Duodenal mucosa (tissue), 2 donors: ENCODE data around the gene LTBP2.

ENCODE experiments used
- H3K27ac ChIP-seq: one replicate; pipeline ENCODE4 v1.7.0; 2013; ENCODE audit warnings: low read depth, low read length
- H3K27me3 ChIP-seq, 2 donors: one replicate each; pipeline ENCODE4 v1.7.0; 2013; ENCODE audit warnings: low read length in 2 of 2, control low read depth in 1 of 2; ENCODE audit not compliant: insufficient read depth in 2 of 2, control insufficient read depth in 1 of 2
- H3K36me3 ChIP-seq, 2 donors: one replicate each; pipeline ENCODE4 v1.7.0; 2013; ENCODE audit warnings: low read length in 2 of 2, control low read depth in 1 of 2; ENCODE audit not compliant: insufficient read depth in 2 of 2, control insufficient read depth in 1 of 2
- H3K4me1 ChIP-seq, 2 donors: one replicate each; pipeline ENCODE4 v1.7.0; 2013; ENCODE audit warnings: low read length in 2 of 2, control low read depth in 1 of 2; ENCODE audit not compliant: insufficient read depth in 2 of 2, control insufficient read depth in 1 of 2
- H3K4me3 ChIP-seq, 2 donors: one replicate each; pipeline ENCODE4 v1.7.0; 2013; ENCODE audit warnings: low read length in 2 of 2, low read depth in 1 of 2
- H3K9ac ChIP-seq, 2 donors: one replicate each; pipeline ENCODE4 v1.7.0; 2013; ENCODE audit warnings: low read length in 2 of 2, low read depth in 1 of 2
- H3K9me3 ChIP-seq, 2 donors: one replicate each; pipeline ENCODE4 v1.7.0; 2013; ENCODE audit warnings: low read length in 2 of 2, control low read depth in 1 of 2; ENCODE audit not compliant: control insufficient read depth in 1 of 2

LTBP2 gene

DNA sequence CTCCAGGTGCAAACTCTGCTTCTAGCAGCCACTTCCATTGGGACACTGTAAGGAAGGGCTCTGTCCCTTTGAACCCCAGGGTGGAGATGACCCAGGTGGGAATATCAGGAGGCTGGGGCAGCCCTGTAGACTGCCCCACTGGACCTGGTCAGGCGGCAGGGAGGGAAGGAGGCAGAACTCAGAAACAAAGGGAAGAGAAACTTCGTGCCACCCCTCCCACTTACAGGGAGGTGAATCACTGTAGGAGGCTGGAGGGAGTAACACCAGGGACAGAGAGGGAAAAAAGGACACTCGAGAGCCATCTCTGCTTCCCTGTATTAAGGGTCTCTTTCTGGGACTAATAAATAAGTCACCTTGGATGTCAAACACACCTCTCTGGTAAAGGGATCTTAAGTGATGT is 81.0 kb downstream of the LTBP2 start:
- Histone ChIP-seq H3K27me3 (no peaks in the 10 kb centered on the region), H3K9me3 (no peaks in the 10 kb centered on the region), H3K4me3 (no peak overlapping the region), H3K9ac (no peak overlapping the region), H3K36me3 (no peaks in the 10 kb centered on the region), H3K27ac (no peak overlapping the region), H3K4me1 (no peaks in the 10 kb centered on the region)

GRCh38 chr14:74528886-74529285 is 83.2 kb downstream of the LTBP2 start:
- Histone ChIP-seq H3K36me3 (no peaks in the 10 kb centered on the region), H3K4me1 (no peaks in the 10 kb centered on the region), H3K9ac (no peak overlapping the region), H3K4me3 (no peak overlapping the region), H3K27me3 (no peaks in the 10 kb centered on the region), H3K27ac (no peak overlapping the region), H3K9me3 (no peaks in the 10 kb centered on the region)

DNA sequence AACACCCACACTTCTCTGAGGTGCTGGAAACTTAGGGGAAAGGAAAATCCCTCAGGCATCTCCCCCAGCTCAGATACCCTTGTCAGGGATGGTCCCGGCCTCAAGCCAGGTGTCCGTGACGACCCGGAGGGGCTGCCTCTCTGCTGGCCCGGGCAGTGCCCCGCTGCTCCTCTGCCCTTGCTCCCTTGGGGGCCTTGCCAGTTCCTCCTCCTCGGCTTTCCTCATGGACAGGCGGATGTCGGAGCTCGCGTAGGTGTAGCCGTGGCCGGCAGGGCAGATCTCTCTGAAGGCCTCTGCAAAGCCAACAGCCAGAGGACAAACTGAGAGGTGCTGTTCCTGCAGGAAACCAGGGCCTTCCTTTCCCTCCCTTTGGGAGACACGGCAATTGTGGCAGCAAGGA is 83.6 kb downstream of the LTBP2 start:
- no peak overlapping the region for H3K9ac ChIP-seq
- no peaks in the 10 kb centered on the region for H3K4me1 ChIP-seq
- H3K9me3 ChIP-seq: no peaks in the 10 kb centered on the region
- no peak overlapping the region for H3K4me3 ChIP-seq
- no peak overlapping the region for H3K27ac ChIP-seq
- H3K36me3 ChIP-seq: no peaks in the 10 kb centered on the region
- no peaks in the 10 kb centered on the region for H3K27me3 ChIP-seq

DNA sequence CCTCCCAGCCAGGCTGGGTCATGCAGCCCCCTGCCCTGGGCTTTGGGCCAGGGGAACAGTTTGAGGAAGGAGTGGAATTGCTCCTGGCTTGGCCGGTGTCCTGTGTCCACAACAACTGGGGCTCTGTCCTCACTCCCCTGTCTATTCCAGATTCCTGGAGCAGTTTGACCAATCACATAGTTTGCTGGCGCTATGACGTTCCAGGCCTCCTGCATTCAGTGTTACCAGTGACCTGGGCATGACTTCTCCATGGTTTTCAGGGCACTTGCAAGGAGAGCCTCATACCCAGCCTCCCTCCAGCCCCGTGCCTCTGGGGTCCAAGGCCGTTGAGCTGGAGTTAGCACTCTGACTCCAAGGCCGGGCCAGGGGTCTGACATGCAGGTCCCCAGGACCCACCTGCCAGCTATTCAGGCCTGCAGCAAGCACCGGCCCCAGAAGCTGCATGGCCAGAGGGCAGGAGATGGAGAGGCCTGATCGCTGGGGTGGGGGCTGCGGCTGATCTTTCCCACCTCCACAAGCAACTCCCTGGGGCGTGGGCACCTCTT is 84.2 kb downstream of the LTBP2 start:
- Histone ChIP-seq H3K4me1 (no peaks in the 10 kb centered on the region), H3K27ac (no peak overlapping the region), H3K36me3 (no peaks in the 10 kb centered on the region), H3K4me3 (no peak overlapping the region), H3K9ac (no peak overlapping the region), H3K27me3 (no peaks in the 10 kb centered on the region), H3K9me3 (no peaks in the 10 kb centered on the region)

GRCh38 chr14:74526854-74527585 is 85.0 kb downstream of the LTBP2 start:
- Histone ChIP-seq H3K9me3 (no peaks in the 10 kb centered on the region), H3K27ac (no peak overlapping the region), H3K27me3 (no peaks in the 10 kb centered on the region), H3K4me1 (no peaks in the 10 kb centered on the region), H3K4me3 (no peak overlapping the region), H3K36me3 (no peaks in the 10 kb centered on the region), H3K9ac (no peak overlapping the region)

- peaks cover 0 to 4% of the 10 kb centered on the region in 2 donors for H3K27me3 ChIP-seq
- H3K36me3 ChIP-seq: no peaks in the 10 kb centered on the region
- no peak overlapping the region for H3K9ac ChIP-seq
- no peak overlapping the region for H3K4me3 ChIP-seq
- no peaks in the 10 kb centered on the region for H3K9me3 ChIP-seq
- H3K27ac ChIP-seq: no peak overlapping the region
- H3K4me1 ChIP-seq: no peaks in the 10 kb centered on the region
These were observed 86.6 kb downstream of the LTBP2 start for GRCh38 chr14:74525361-74525851.

- H3K27ac ChIP-seq: no peak overlapping the region
- H3K9me3 ChIP-seq: no peaks in the 10 kb centered on the region
- no peaks in the 10 kb centered on the region for H3K4me1 ChIP-seq
- no peak overlapping the region for H3K9ac ChIP-seq
- H3K36me3 ChIP-seq: no peaks in the 10 kb centered on the region
- H3K4me3 ChIP-seq: no peak overlapping the region
- H3K27me3 ChIP-seq: peaks cover 0 to 4% of the 10 kb centered on the region in 2 donors
These were observed 87.3 kb downstream of the LTBP2 start for GRCh38 chr14:74524812-74525135.

- Histone ChIP-seq H3K27me3 (peaks cover 0 to 4% of the 10 kb centered on the region in 2 donors), H3K4me3 (no peak overlapping the region), H3K36me3 (no peaks in the 10 kb centered on the region), H3K9me3 (no peaks in the 10 kb centered on the region), H3K4me1 (no peaks in the 10 kb centered on the region), H3K27ac (no peak overlapping the region), H3K9ac (no peak overlapping the region)
These were observed 87.8 kb downstream of the LTBP2 start for GRCh38 chr14:74524076-74524811.

GRCh38 chr14:74522740-74523139 is 89.3 kb downstream of the LTBP2 start:
- peaks cover 0 to 4% of the 10 kb centered on the region in 2 donors for H3K27me3 ChIP-seq
- no peak overlapping the region for H3K27ac ChIP-seq
- no peak overlapping the region for H3K9ac ChIP-seq
- no peaks in the 10 kb centered on the region for H3K9me3 ChIP-seq
- H3K4me3 ChIP-seq: no peak overlapping the region
- H3K36me3 ChIP-seq: peaks cover 0 to 2% of the 10 kb centered on the region in 2 donors
- no peaks in the 10 kb centered on the region for H3K4me1 ChIP-seq

- no peaks in the 10 kb centered on the region for H3K4me1 ChIP-seq
- no peak overlapping the region for H3K27ac ChIP-seq
These were observed 90.3 kb downstream of the LTBP2 start for GRCh38 chr14:74521756-74522155.

More at GRCh38 chr14:74521756-74522155, 90.3 kb downstream of the LTBP2 start:
- Histone ChIP-seq H3K27me3 (peaks cover 0 to 4% of the 10 kb centered on the region in 2 donors), H3K4me3 (no peak overlapping the region), H3K36me3 (peaks cover 0 to 2% of the 10 kb centered on the region in 2 donors), H3K9ac (no peak overlapping the region), H3K9me3 (no peaks in the 10 kb centered on the region)
